Skeletal muscle cell (primary cell): Measurements from ENCODE around the gene RASL12.
A peak's percentile ranks its signal among the peaks of the same experiment; 100 is the strongest.
"Not testable (repeated sequence)": the region's sequence is repeated elsewhere in the genome, so short reads cannot be mapped to it uniquely, and the experiment has no call there.

Experiments used
- DNase-seq: peaks from one replicate; pipeline ENCODE4 v3.0.0-alpha.2; 2010; ENCODE audit warnings: low read depth
- H3K4me3 ChIP-seq: 2 replicates; pipeline ENCODE4 v1.5.1; 2011; ENCODE audit warnings: low read depth, mild to moderate bottlenecking, control low read depth, low read length, moderate library complexity

Gene RASL12

DNA sequence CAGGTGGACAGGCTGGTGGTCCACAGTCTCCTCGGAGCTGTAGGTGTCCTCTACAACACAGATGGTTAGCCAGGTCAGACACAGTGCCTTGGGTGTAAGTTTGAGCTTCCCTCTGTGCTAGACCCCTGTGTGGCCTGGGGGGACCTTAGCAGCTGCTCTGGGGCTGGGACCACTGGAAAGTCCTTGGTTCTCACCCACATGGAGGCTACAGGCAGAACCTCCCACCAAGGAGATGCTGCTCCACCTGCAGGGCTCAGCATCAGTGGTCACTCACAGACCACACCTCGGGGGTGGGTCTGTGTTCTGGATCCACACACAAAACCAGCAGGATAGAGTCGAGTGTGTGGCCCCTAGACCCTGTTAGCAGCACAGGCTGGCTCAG is 8.4 kb downstream of the RASL12 start:
- H3K4me3 ChIP-seq, result no peak overlapping the region
- no peak for DNase-seq

- DNase-seq, result no peak
- H3K4me3 ChIP-seq, result no peak overlapping the region
Measured at GRCh38 chr15:65058394-65059368, 9.1 kb downstream of the RASL12 start.

GRCh38 chr15:65057549-65057940 is 10.2 kb downstream of the RASL12 start:
- DNase-seq, result no peak
- no peak overlapping the region for H3K4me3 ChIP-seq

GRCh38 chr15:65056868-65057548 is 10.8 kb downstream of the RASL12 start:
- no peak overlapping the region for H3K4me3 ChIP-seq
- DNase-seq, result no peak

GRCh38 chr15:65056106-65056505 is 11.7 kb downstream of the RASL12 start:
- DNase-seq, result no peak
- no peak overlapping the region for H3K4me3 ChIP-seq

GRCh38 chr15:65055201-65055870 is 12.5 kb downstream of the RASL12 start:
- no peak for DNase-seq

DNA sequence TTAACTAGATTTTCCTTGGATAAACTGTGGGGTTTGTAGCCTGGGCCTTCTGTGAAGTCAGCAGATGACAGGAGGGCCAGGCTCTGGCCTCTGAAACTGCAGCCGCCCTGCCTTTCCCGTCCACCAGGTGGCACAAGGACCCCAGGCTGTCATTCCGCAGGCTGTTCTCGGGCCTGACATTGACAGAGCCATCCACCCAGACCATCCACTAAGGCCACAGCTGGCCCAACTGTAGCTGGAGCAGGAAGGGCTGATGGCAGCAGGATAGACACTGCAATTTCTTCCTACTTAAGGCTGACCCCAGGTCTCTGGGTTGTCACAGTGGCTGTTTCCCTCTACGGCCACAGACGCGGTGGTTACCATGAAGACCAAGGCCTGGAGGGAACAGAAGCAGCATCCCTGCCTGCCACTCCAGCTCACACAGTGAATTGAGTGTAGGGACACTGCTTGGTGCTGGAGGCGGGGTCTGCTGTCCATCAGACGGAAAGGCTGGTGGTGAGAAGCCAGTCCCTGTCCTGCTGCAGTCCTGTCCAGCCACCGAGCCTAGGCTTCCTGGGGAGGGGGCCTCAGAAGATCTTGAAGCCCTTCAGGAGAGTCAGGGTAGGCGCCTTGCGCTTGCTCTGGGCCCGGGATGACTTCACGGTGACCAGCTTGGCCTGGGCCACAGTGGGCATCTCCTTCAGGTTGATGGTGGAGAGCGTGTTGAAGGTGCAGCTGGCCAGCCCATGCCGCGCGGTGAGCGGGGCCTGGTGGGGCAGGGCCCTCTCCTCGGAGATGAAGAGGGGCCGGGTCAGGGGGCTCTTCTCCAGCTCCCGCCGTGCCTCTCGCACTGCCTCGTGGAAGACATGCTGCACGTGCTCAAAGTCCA is 13.2 kb downstream of the RASL12 start:
- DNase-seq, result no peak
- no peak overlapping the region for H3K4me3 ChIP-seq

More at GRCh38 chr15:65055201-65055870, 12.5 kb downstream of the RASL12 start:
- no peak overlapping the region for H3K4me3 ChIP-seq

DNA sequence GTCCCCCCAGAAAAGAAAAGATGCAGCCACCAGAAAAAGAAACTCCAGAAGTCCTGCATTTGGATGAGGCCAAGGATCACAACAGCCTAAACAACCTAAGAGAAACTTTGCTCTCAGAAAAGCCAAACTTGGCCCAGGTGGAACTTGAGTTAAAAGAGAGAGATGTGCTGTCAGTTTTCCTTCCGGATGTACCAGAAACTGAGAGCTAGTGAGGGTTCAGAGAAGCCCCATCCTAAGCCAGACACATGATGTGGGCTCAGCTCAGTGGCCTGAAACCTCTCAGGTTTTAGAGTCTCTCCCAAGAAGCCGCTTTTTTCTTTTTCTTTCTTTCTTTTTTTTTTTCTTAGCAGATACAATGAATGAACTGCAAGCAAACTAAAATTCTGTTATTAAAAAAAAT is 14.8 kb downstream of the RASL12 start:
- DNase-seq, result no peak
- no peak overlapping the region for H3K4me3 ChIP-seq

DNA sequence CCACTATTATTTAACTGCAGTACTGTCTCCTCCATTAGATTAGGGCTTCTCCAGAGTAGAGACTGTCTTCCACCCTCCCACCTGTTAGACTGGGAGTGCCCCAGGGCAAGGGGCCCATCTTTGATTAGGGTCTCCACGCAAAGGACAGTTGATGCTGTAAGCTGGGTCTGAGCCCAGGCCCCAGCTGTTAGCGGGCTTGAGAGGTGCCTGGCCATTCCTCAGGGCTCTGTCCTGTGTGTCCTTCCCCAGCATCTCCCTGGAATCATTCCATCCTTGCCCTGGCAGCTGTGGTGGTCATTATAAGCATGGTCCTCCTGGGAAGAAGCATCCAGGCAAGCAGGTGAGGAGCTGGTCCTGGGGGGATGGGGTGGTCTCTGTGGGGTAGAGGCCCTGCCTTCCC is 16.5 kb downstream of the RASL12 start:
- H3K4me3 ChIP-seq, result no peak overlapping the region
- DNase-seq, result no peak

- H3K4me3 ChIP-seq, result no peak overlapping the region
- DNase-seq, result no peak
Measured at GRCh38 chr15:65050270-65050669, 17.5 kb downstream of the RASL12 start.

- peak overlapping the region; percentile 41 for H3K4me3 ChIP-seq
- peak; percentile 78 for DNase-seq
Measured at GRCh38 chr15:65049418-65049840, 18.4 kb downstream of the RASL12 start.

- no peak overlapping the region for H3K4me3 ChIP-seq
- no peak for DNase-seq
Measured at GRCh38 chr15:65048241-65048640, 19.6 kb downstream of the RASL12 start.

DNA sequence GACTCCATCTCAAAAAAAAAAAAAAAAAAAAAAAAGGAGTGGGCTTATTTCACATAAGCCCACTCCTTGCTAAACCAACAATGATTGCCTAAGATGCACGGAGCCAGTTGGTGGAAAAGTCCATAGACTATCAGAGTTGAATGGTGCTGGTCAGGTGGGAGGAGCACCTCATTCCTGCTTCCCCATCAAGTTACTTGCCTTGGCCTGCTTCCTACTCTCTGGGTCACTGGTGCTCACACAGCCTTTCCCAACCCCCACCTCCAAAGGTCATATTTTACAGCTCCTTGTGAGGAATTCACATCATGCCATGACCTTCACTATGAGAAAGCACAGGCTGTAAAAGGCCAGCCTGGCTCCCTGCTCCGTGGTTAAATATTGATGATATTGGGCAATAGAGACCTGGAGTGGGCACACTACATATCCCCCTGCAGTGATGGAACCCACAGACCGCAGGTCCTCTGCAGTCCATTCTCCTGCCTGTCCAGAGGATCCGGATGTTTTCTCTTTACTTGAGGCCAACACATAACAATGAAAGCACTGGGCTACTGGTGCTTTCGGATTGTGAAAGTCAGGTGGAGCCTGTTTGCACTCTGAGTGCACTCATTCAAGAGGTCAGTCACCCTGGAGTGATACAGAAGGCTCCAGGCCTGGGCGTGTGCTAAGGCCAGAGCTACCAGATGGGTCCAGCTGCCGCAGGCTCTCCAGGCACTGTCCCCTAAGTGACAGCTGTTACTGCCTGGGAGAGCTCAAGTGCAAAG is 22.9 kb downstream of the RASL12 start, which contains the start of gene SLC51B:
TSS of gene SLC51B (plus strand) at position 664 of the 758 bp plus-strand sequence. CDS start 4,618 bp downstream, outside the sequence.
- no peak within 1 kb of the TSS for H3K4me3 ChIP-seq
- DNase-seq, result no peak

GRCh38 chr15:65044218-65044617 is 23.6 kb downstream of the RASL12 start:
- H3K4me3 ChIP-seq, result not testable (repeated sequence)
- DNase-seq, result peak; percentile 67

GRCh38 chr15:65042776-65043327 is 24.9 kb downstream of the RASL12 start:
- DNase-seq, result no peak

DNA sequence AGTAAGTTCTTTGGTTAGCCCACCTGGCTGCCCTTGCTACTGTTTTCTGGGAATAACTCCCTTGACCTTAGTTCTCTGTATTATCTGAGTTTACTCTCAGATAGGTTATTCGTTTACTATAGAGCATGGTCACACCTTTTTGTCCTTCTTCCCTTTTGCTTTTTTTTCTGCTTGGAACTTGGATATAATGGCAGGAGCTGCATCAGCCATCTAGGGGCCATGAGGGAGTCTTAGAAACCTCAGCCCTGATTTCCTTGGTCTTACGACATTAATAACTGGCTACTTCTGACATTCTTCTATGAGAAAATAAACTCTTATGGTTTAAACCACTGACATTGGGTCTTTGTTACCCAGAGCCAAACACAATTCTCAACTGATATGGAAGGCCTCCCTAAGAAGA is 26.0 kb downstream of the RASL12 start:
- H3K4me3 ChIP-seq, result no peak overlapping the region
- DNase-seq, result no peak

More at GRCh38 chr15:65042776-65043327, 24.9 kb downstream of the RASL12 start:
- no peak overlapping the region for H3K4me3 ChIP-seq

- no peak overlapping the region for H3K4me3 ChIP-seq
- no peak for DNase-seq
Measured at GRCh38 chr15:65040461-65040860, 27.3 kb downstream of the RASL12 start.

DNA sequence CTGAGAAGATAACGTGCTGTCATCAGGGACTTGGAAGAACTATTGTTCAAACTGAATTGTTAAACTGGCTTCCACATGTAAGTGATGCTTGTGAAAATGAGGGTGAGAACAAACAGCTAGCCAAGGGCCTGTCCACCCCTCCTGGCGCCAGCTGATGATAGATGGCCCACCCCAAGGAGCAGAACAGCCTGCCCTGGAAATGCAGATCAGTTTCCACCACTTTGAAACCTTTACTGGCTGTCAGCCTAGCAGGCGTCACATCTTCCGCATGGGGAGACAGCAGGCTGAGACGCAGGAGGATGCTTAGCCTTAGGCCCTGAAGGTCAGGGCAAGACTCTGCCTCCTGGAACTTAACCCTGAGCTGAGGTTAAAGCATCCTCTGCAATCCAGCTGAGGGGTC is 29.0 kb downstream of the RASL12 start:
- no peak overlapping the region for H3K4me3 ChIP-seq
- no peak for DNase-seq
